CD4-positive, alpha-beta T cell treated with Interleukin-15 for 4 hours (primary cell): ENCODE measurements around the gene BCAS1.

Source experiments
- DNase-seq: peaks from one replicate; pipeline ENCODE4 v3.0.0-alpha.2; 2020; ENCODE audit warnings: low spot score

Gene BCAS1

GRCh38 chr20:54048481-54048880 is 21.9 kb downstream of the BCAS1 start:
- no peak for DNase-seq

GRCh38 chr20:54047720-54048119 is 22.7 kb downstream of the BCAS1 start:
- no peak for DNase-seq

- DNase-seq, result no peak
Measured at GRCh38 chr20:54047048-54047447, 23.3 kb downstream of the BCAS1 start.

- no peak for DNase-seq
Measured at GRCh38 chr20:54044156-54044555, 26.2 kb downstream of the BCAS1 start.

- no peak for DNase-seq
Measured at GRCh38 chr20:54043076-54043967, 27.1 kb downstream of the BCAS1 start.

GRCh38 chr20:54042021-54042420 is 28.4 kb downstream of the BCAS1 start:
- DNase-seq, result no peak

- no peak for DNase-seq
Measured at GRCh38 chr20:54041336-54041735, 29.1 kb downstream of the BCAS1 start.

- DNase-seq, result no peak
Measured at GRCh38 chr20:54040531-54040930, 29.9 kb downstream of the BCAS1 start.

GRCh38 chr20:54038961-54039360 is 31.4 kb downstream of the BCAS1 start:
- no peak for DNase-seq

GRCh38 chr20:54037525-54037924 is 32.9 kb downstream of the BCAS1 start:
- no peak for DNase-seq

- no peak for DNase-seq
Measured at GRCh38 chr20:54029643-54030042, 40.8 kb downstream of the BCAS1 start.

GRCh38 chr20:54029176-54029575 is 41.2 kb downstream of the BCAS1 start:
- no peak for DNase-seq

- DNase-seq, result no peak
Measured at GRCh38 chr20:54028276-54029011, 42.0 kb downstream of the BCAS1 start.

GRCh38 chr20:54027704-54028103 is 42.7 kb downstream of the BCAS1 start:
- no peak for DNase-seq

- DNase-seq, result no peak
Measured at GRCh38 chr20:54026295-54027064, 43.9 kb downstream of the BCAS1 start.

- no peak for DNase-seq
Measured at GRCh38 chr20:54025251-54025771, 45.1 kb downstream of the BCAS1 start.

GRCh38 chr20:54023406-54023805 is 47.0 kb downstream of the BCAS1 start:
- no peak for DNase-seq

- no peak for DNase-seq
Measured at GRCh38 chr20:54021446-54022235, 48.8 kb downstream of the BCAS1 start.

- DNase-seq, result no peak
Measured at GRCh38 chr20:54020868-54021267, 49.5 kb downstream of the BCAS1 start.

GRCh38 chr20:54020348-54020747 is 50.0 kb downstream of the BCAS1 start:
- no peak for DNase-seq

GRCh38 chr20:54019585-54019984 is 50.8 kb downstream of the BCAS1 start:
- DNase-seq, result no peak
